ES-I3 (cell line): ENCODE data around the gene CFAP97D1.

Source experiments
- H3K36me3 ChIP-seq: 2 replicates; pipeline ENCODE4 v1.6.1; 2013; ENCODE audit warnings: mild to moderate bottlenecking, low read length, control low read depth, moderate library complexity; ENCODE audit not compliant: insufficient read depth
- H3K4me1 ChIP-seq: 2 replicates; pipeline ENCODE4 v1.6.1; 2013; ENCODE audit warnings: mild to moderate bottlenecking, control low read depth, low read length; ENCODE audit not compliant: insufficient read depth
- H3K9ac ChIP-seq: 2 replicates; pipeline ENCODE4 v1.6.1; 2013; ENCODE audit warnings: low read depth, mild to moderate bottlenecking, low read length, moderate library complexity
- H3K9me3 ChIP-seq: 2 replicates; pipeline ENCODE4 v1.6.1; 2013; ENCODE audit warnings: mild to moderate bottlenecking, low read length, moderate library complexity; ENCODE audit not compliant: control insufficient read depth, insufficient read depth

The CFAP97D1 gene

GRCh38 chr17:43780135-43780534 lies at the start of gene CFAP97D1:
Gene CFAP97D1, plus strand, starts transcription at chr17:43780435. Its CDS starts 28 bp downstream, at chr17:43780463.
- Histone ChIP-seq H3K4me1 (peaks cover 11% of the 10 kb centered on the region), H3K9me3 (no peaks in the 10 kb centered on the region), H3K36me3 (peaks cover 3% of the 10 kb centered on the region; the same call in 1 of the 2 replicates), H3K9ac (peak within 1 kb of the TSS; percentile 81)

- Histone ChIP-seq H3K9me3 (peaks cover 22% of the 10 kb centered on the region), H3K9ac (no peak overlapping the region), H3K36me3 (no peaks in the 10 kb centered on the region), H3K4me1 (peaks cover 26% of the 10 kb centered on the region)
Measured at GRCh38 chr17:43732958-43733357, 47.3 kb upstream of the CFAP97D1 start.

DNA sequence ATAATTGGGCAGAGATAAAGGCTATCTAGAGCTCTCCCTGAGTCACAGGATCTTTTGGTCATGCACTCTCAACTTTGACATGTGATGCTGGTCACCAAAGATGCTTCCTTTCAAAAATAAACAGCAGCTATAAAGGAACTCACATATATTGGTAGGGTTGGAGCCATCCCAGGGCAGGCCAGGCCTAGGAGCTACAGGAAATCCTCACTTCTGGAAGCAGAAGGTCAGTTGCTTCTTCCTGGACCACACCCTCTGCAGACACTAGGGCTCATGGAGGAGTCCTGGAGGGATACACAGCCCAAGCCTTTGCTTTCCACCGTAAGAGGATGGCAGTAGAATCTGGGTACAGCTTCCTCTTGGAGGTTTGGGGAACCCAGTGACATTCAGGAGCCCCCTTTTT lies 46.3 kb upstream of the CFAP97D1 start:
- Histone ChIP-seq H3K4me1 (peaks cover 26% of the 10 kb centered on the region), H3K36me3 (no peaks in the 10 kb centered on the region), H3K9ac (no peak overlapping the region), H3K9me3 (peaks cover 22% of the 10 kb centered on the region)

GRCh38 chr17:43734376-43734775 lies 45.9 kb upstream of the CFAP97D1 start:
- Histone ChIP-seq H3K9me3 (peaks cover 22% of the 10 kb centered on the region), H3K4me1 (peaks cover 26% of the 10 kb centered on the region), H3K36me3 (no peaks in the 10 kb centered on the region), H3K9ac (no peak overlapping the region)

DNA sequence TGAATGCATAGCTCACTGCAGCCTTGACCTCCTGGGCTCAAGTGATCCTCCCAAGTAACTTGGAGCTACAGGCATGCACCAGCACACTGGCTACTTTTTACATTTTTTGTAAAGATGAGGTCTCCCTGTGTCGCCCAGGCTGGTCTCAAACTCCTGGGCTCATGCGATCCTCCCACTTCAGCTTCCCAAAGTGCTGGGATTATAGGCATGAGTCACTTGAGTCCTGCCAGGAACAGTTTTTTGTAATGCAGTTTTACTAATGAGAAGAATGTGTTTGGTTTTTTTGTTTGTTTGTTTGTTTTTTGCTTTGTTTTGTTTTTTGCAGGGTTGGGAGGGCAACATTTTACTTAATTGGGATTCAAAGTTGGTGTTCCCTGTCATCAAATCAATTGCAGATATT lies 43.8 kb upstream of the CFAP97D1 start:
- H3K4me1 ChIP-seq = peaks cover 26% of the 10 kb centered on the region
- H3K9ac ChIP-seq = no peak overlapping the region
- H3K36me3 ChIP-seq = no peaks in the 10 kb centered on the region
- peaks cover 16% of the 10 kb centered on the region for H3K9me3 ChIP-seq

- no peak overlapping the region for H3K9ac ChIP-seq
- H3K4me1 ChIP-seq = peaks cover 21% of the 10 kb centered on the region
- peaks cover 20% of the 10 kb centered on the region for H3K9me3 ChIP-seq
- H3K36me3 ChIP-seq = no peaks in the 10 kb centered on the region
Measured at GRCh38 chr17:43737722-43738121, 42.5 kb upstream of the CFAP97D1 start.

DNA sequence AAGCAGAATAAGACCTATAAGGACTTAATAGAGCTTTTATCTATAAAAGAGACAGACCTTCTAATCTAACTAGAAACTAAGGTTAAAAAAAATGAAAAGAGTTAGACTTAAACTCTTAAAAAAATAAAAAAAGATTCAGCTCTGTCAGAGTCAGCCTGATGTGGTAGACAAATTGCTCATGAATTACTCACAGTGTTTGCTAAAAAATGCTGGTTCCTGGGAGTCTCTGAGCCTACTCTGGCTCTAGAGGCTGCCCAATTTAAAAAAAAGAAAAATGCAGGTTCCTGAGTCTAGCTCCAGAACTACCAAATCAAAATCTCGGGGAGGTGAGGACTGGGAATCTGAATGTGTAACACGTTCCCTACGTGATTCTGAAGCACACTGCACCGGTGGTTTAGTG lies 39.7 kb upstream of the CFAP97D1 start:
- H3K36me3 ChIP-seq = no peaks in the 10 kb centered on the region
- 0 out of 2 replicates have a peak, but pooled peaks cover 4% of the 10 kb centered on the region for H3K9me3 ChIP-seq
- H3K9ac ChIP-seq = no peak overlapping the region
- H3K4me1 ChIP-seq = peaks cover 29% of the 10 kb centered on the region

- H3K36me3 ChIP-seq = no peaks in the 10 kb centered on the region
- H3K4me1 ChIP-seq = peaks cover 30% of the 10 kb centered on the region
- H3K9ac ChIP-seq = no peak overlapping the region
- H3K9me3 ChIP-seq = 0 out of 2 replicates have a peak, but pooled peaks cover 4% of the 10 kb centered on the region
Measured at GRCh38 chr17:43741636-43742035, 38.6 kb upstream of the CFAP97D1 start.

DNA sequence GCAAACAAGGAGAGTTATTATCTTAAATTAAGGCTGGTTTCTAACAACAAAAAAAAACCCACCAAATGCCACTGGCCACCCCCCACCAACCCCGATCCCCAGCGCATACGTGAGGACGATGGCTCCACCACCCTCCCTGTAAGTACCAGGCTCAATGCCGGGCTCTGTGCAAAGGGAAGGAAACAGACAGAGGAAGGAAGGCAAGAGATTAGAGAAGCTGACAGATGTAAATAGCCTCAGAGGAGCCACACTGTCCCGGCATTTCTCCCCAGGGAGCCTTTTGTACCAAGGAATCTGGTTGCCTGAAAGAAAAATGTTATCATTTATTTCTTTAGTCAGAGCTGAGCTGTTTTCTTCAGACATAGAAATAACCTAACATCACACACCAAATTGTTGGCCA lies 34.7 kb upstream of the CFAP97D1 start:
- 0 out of 2 replicates have a peak, but pooled peaks cover 4% of the 10 kb centered on the region for H3K9me3 ChIP-seq
- H3K4me1 ChIP-seq = peaks cover 25% of the 10 kb centered on the region
- H3K36me3 ChIP-seq = no peaks in the 10 kb centered on the region
- no peak overlapping the region; the same call in 1 of the 2 replicates for H3K9ac ChIP-seq

DNA sequence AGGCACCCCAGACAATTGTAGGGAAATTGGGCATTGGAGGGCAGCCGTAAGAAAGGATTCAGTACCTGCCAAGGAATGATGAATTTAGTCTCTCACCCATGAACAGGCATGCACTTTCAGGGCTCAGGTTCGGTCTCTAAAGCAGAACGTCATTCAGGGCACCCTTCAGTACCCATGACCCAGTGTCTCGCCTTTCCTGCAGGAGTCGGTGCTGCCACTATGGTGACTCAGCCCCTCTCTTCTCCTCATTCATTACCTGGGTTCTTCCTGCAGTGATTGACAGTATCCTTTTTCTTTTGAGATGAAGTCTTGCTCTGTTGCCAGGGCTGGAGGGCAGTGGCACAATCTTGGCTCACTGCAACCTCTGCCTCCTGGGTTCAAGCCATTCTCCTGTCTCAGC lies 30.1 kb upstream of the CFAP97D1 start:
- H3K9me3 ChIP-seq = no peaks in the 10 kb centered on the region
- H3K4me1 ChIP-seq = peaks cover 21% of the 10 kb centered on the region
- no peaks in the 10 kb centered on the region for H3K36me3 ChIP-seq
- H3K9ac ChIP-seq = no peak overlapping the region

DNA sequence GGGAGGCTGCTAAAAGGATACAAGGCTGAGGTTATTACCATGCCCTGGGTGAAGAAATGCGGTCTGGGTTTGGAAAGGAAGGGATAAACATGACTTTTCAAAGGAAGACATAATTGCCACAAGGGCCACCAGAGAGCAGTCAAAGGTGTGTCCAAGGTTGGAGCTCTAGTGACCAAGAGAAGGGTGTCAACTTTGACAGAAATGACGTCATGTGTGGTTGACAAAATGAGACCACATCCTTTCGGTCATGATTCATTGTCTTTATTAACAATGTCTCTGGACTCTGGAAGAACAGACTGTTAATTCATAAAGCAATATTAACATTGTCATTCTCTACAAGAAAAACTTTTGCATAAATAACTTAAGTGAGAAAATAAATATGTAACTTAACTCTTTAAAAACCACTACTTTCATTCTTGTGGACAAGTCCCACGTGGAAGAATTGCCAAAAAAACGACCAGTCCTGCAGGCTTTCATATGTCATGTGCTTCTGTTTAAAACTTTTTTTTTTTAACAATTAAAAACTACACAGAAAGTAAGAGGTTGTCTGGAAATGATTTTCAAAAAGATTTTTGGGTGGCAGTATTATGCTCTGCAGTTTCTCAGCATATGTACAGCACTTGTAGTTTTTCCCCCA lies 26.6 kb upstream of the CFAP97D1 start:
- peaks cover 10% of the 10 kb centered on the region for H3K4me1 ChIP-seq
- no peaks in the 10 kb centered on the region for H3K36me3 ChIP-seq
- no peaks in the 10 kb centered on the region for H3K9me3 ChIP-seq
- H3K9ac ChIP-seq = no peak overlapping the region

- no peaks in the 10 kb centered on the region for H3K36me3 ChIP-seq
- peaks cover 23% of the 10 kb centered on the region for H3K4me1 ChIP-seq
- H3K9me3 ChIP-seq = no peaks in the 10 kb centered on the region
- H3K9ac ChIP-seq = peak overlapping the region; percentile 36; the same call in 1 of the 2 replicates
Measured at GRCh38 chr17:43754947-43755346, 25.3 kb upstream of the CFAP97D1 start.

- Histone ChIP-seq H3K4me1 (peaks cover 22% of the 10 kb centered on the region), H3K36me3 (no peaks in the 10 kb centered on the region), H3K9me3 (no peaks in the 10 kb centered on the region), H3K9ac (peak overlapping the region; percentile 36; the same call in 1 of the 2 replicates)
Measured at GRCh38 chr17:43755389-43755875, 24.8 kb upstream of the CFAP97D1 start.

GRCh38 chr17:43756201-43756600 lies 24.0 kb upstream of the CFAP97D1 start:
- H3K4me1 ChIP-seq = peaks cover 25% of the 10 kb centered on the region
- H3K9ac ChIP-seq = no peak overlapping the region
- H3K9me3 ChIP-seq = no peaks in the 10 kb centered on the region
- H3K36me3 ChIP-seq = no peaks in the 10 kb centered on the region

DNA sequence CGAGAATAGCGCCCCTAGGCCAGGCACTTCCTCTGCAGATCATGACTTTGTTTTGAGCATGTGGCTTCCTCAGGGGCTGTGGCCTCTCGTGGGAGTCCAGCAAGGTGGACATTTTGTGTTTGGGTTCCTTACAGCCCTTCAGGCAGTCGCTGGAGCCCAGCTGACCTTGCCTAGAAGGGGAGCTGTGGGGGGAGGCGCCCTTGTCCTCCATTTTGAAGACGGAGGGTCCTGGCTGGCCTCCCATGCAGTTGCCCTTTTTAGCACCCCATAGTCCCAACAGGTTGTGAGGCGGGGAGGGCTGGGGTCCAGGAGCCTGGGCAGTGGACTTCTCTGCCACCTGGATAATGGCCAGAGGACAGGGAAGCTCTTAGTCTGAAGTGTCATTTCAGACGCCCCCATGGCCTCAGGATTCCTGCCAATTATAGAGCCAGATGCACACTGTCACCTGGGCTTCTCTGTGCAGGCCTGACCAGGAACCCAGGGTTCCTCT lies 23.0 kb upstream of the CFAP97D1 start:
- Histone ChIP-seq H3K9me3 (no peaks in the 10 kb centered on the region), H3K4me1 (peaks cover 25% of the 10 kb centered on the region), H3K36me3 (no peaks in the 10 kb centered on the region), H3K9ac (no peak overlapping the region)
